Gastrocnemius medialis (tissue), 4 donors: ENCODE data around the gene EMX2. TPM values are rescaled to one million over a fixed set of nuclear protein-coding genes. Genes with fewer than 3 reads are reported as not detected.

ENCODE experiments used
- ATAC-seq, 2 donors: fragments of 150-250 bp; one replicate each; pipeline ENCODE4 v1.9.1; 2016
- DNase-seq, 2 donors: peaks; one replicate each; pipeline ENCODE4 v3.0.0-alpha.2; 2019
- H3K27ac ChIP-seq, 4 donors: fragments of 200-600 bp; sonication (generic); 1 replicate in 1 of 4; 2 replicates in 3 of 4; pipeline ENCODE4 v1.5.1; 2016 to 2018; ENCODE audit warnings: mild to moderate bottlenecking in 2 of 4, moderate library complexity in 1 of 4
- H3K27me3 ChIP-seq, 3 donors: fragments of 200-600 bp; sonication (generic) in 2 of 3; 1 replicate in 1 of 3; 2 replicates in 2 of 3; pipeline versions ENCODE4 v1.5.1 to v1.6.0; 2016 to 2019; ENCODE audit warnings: mild to moderate bottlenecking in 1 of 3, moderate library complexity in 1 of 3
- H3K36me3 ChIP-seq, 2 donors: fragments of 200-600 bp; sonication (generic) in 1 of 2; one replicate each; pipeline ENCODE4 v1.5.1; 2017 to 2018
- H3K4me1 ChIP-seq, 2 donors: fragments of 200-600 bp; sonication (generic) in 1 of 2; one replicate each; pipeline ENCODE4 v1.5.1; 2016 to 2017; ENCODE audit warnings: mild to moderate bottlenecking in 2 of 2
- H3K4me3 ChIP-seq, 4 donors: fragments of 200-600 bp; sonication (generic) in 3 of 4; 1 replicate in 1 of 4; 2 replicates in 3 of 4; pipeline ENCODE4 v1.5.1; 2016 to 2019; ENCODE audit warnings: mild to moderate bottlenecking in 2 of 4
- H3K9me3 ChIP-seq, 3 donors: fragments of 200-600 bp; sonication (generic) in 2 of 3; 1 replicate in 1 of 3; 2 replicates in 2 of 3; pipeline ENCODE4 v1.5.1; 2016 to 2019
- CTCF ChIP-seq, 5 experiments: fragments of 450-650 bp in 3 of 5; fragments of 200-600 bp in 2 of 5; sonication (generic) in 2 of 5; IDR thresholded peaks in 4 of 5; conservative IDR thresholded peaks in 1 of 5; 1 replicate in 4 of 5; 2 replicates in 1 of 5; pipeline ENCODE4 v1.5.1; 2016 to 2019; ENCODE audit warnings: antibody characterized with exemption in 5 of 5, mild to moderate bottlenecking in 3 of 5, moderate library complexity in 3 of 5
- POLR2A ChIP-seq, 2 donors: fragments of 450-650 bp; IDR thresholded peaks; one replicate each; pipeline ENCODE4 v1.6.1; 2017; ENCODE audit warnings: antibody characterized with exemption in 2 of 2, mild to moderate bottlenecking in 2 of 2, moderate library complexity in 2 of 2
- in situ Hi-C, 4 donors: fragments of 200-750 bp; cut with MboI; loops; one replicate each; pipeline versions ENCODE4 v1.15.0 to v1.8.0; 2017; ENCODE audit warnings: low sequenced_read_pairs in 4 of 4
- intact Hi-C: fragments of 100-400 bp; cut with DNase I; formaldehyde crosslinking; loops from one replicate; pipeline ENCODE4 v1.15.1; 2023; ENCODE audit warnings: low total_unique reads
- total RNA-seq, 4 donors: library from RNA; depleted of rRNA; stranded (reverse); fragments of >200 nt; gene quantifications; one replicate each; pipeline versions ENCODE4 v1.1.0 to v1.2.3, GENCODE V29; 2016

EMX2 gene
- total RNA-seq, 4 donors from 2014 or later: 0.46 to 1.5 (median 0.82) TPM

GRCh38 chr10:117547716-117548668 is 5.4 kb downstream of the EMX2 start:
- Histone ChIP-seq H3K4me1 (peaks cover 13 to 40% of the 10 kb centered on the region in 2 donors), H3K27me3 (peaks cover 98 to 100% (median 99%) of the 10 kb centered on the region in 3 donors), H3K4me3 (peak overlapping the region in 1 of 4 donors; percentile 25), H3K27ac (no peak overlapping the region), H3K36me3 (no peaks in the 10 kb centered on the region), H3K9me3 (no peaks in the 10 kb centered on the region)
- no peak for TF ChIP-seq CTCF (IDR thresholded peaks at IDR 0.05 in 4 of 5, conservative IDR thresholded peaks at IDR 0.05 in 1 of 5)
- in situ Hi-C loops: no loop called here
- intact Hi-C loops: no loop called here
- DNase-seq: no peak
- no peak for ATAC-seq

GRCh38 chr10:117549100-117549585 is 6.6 kb downstream of the EMX2 start:
- Histone ChIP-seq H3K27me3 (peaks cover 98 to 99% (median 98%) of the 10 kb centered on the region in 3 donors), H3K4me3 (no peak overlapping the region), H3K9me3 (no peaks in the 10 kb centered on the region), H3K36me3 (no peaks in the 10 kb centered on the region), H3K27ac (no peak overlapping the region), H3K4me1 (peaks cover 21 to 41% of the 10 kb centered on the region in 2 donors)
- DNase-seq (no peak), ATAC-seq (no peak)
- in situ Hi-C loops (no loop called here), intact Hi-C loops (no loop called here)
- no peak for TF ChIP-seq POLR2A (IDR thresholded peaks at IDR 0.05)

- ATAC-seq: no peak
- H3K36me3 ChIP-seq: no peaks in the 10 kb centered on the region
- peaks cover 90 to 92% (median 90%) of the 10 kb centered on the region in 3 donors for H3K27me3 ChIP-seq
- DNase-seq: no peak
- in situ Hi-C loops (no loop called here), intact Hi-C loops (no loop called here)
- TF ChIP-seq CTCF (IDR thresholded peaks at IDR 0.05 in 4 of 5, conservative IDR thresholded peaks at IDR 0.05 in 1 of 5) (no peak), POLR2A (IDR thresholded peaks at IDR 0.05) (no peak)
- H3K27ac ChIP-seq: no peak overlapping the region
- H3K4me3 ChIP-seq: no peak overlapping the region
- peaks cover 11 to 38% of the 10 kb centered on the region in 2 donors for H3K4me1 ChIP-seq
- no peaks in the 10 kb centered on the region for H3K9me3 ChIP-seq
Observed at GRCh38 chr10:117550076-117550475, 7.5 kb downstream of the EMX2 start.

GRCh38 chr10:117550599-117551329 is 8.2 kb downstream of the EMX2 start:
- DNase-seq (no peak), ATAC-seq (no peak)
- Histone ChIP-seq H3K36me3 (no peaks in the 10 kb centered on the region), H3K9me3 (no peaks in the 10 kb centered on the region), H3K4me1 (peaks cover 10 to 34% of the 10 kb centered on the region in 2 donors), H3K4me3 (no peak overlapping the region), H3K27me3 (peaks cover 83 to 85% (median 83%) of the 10 kb centered on the region in 3 donors), H3K27ac (no peak overlapping the region)
- intact Hi-C loops (no loop called here), in situ Hi-C loops (no loop called here)
- TF ChIP-seq CTCF (IDR thresholded peaks at IDR 0.05 in 4 of 5, conservative IDR thresholded peaks at IDR 0.05 in 1 of 5): no peak
- no peak for TF ChIP-seq POLR2A (IDR thresholded peaks at IDR 0.05)
